HCT116 (cell line): ENCODE results near the gene GTF3C5. TPM values are rescaled to one million over a fixed set of nuclear protein-coding genes. Genes with fewer than 3 reads are reported as not detected.

Experiments used
- ATAC-seq: fragments of 200-7000 bp; cut with Tn5 transposase; 2 replicates; pipeline ENCODE4 v1.9.1; 2020; ENCODE audit warnings: mild to moderate bottlenecking, moderate library complexity
- BruUV-seq: library from RNA; stranded (reverse); fragments of 400-500 nt; replicated peaks from 2 replicates; lab custom pipeline; 2021; lab: Mats Ljungman, UMichigan
- CTCF ChIA-PET: fragments of 300-600 bp; sonication (Branson Sonifier 250); formaldehyde crosslinking; loops from one replicate; lab custom pipeline; 2021; ENCODE audit warnings: antibody characterized with exemption; lab: Charles Lee
- POLR2A ChIA-PET: fragments of 300-600, 350-600 bp; sonication (Branson Sonifier 250); formaldehyde crosslinking; loops from one replicate; lab custom pipeline; 2021; ENCODE audit warnings: antibody characterized with exemption; lab: Charles Lee
- RAD21 ChIA-PET, 2 experiments: fragments of 300-600 bp; sonication (Branson Sonifier 250); formaldehyde crosslinking; loops; one replicate each; lab custom pipeline; 2023; ENCODE audit warnings: low total read pairs in 2 of 2; ENCODE audit not compliant: uncharacterized antibody in 2 of 2, unreplicated experiment in 2 of 2, low non-redundant PET in 1 of 2; lab: Charles Lee
- DNase-seq: peaks from one replicate; pipeline ENCODE4 v3.0.0-alpha.2; 2010; ENCODE audit warnings: low read depth, low spot score
- H2AFZ ChIP-seq: fragments of 200-600 bp; shearing (Covaris generic), sonication (generic); 2 replicates; pipeline ENCODE4 v1.6.1; 2017; ENCODE audit warnings: low read depth, mixed run types, mixed read lengths, antibody characterized with exemption, low read length; ENCODE audit not compliant: poor library complexity, severe bottlenecking
- H3K27ac ChIP-seq: 2 replicates; pipeline ENCODE4 v1.5.1; 2012; ENCODE audit warnings: low read depth, low read length
- H3K27me3 ChIP-seq: fragments of 200-600 bp; sonication (generic); 2 replicates; pipeline ENCODE4 v1.6.1; 2016; ENCODE audit warnings: mixed run types, low read length, mixed read lengths; ENCODE audit not compliant: insufficient read depth
- H3K36me3 ChIP-seq, 2 experiments: fragments of 200-500 bp in 1 of 2; fragments of 200-600 bp in 1 of 2; sonication (Bioruptor generic) in 1 of 2; sonication (generic) in 1 of 2; 2 replicates each; pipeline versions ENCODE4 v1.5.1 to v1.6.1; 2014 to 2016; ENCODE audit warnings: low read length in 2 of 2, inconsistent platforms in 1 of 2, mixed read lengths in 1 of 2, mixed run types in 1 of 2; ENCODE audit not compliant: insufficient read depth in 2 of 2, control insufficient read depth in 1 of 2
- H3K4me1 ChIP-seq, 2 experiments: fragments of 200-600 bp in 1 of 2; sonication (generic) in 1 of 2; 2 replicates each; pipeline versions ENCODE4 v1.5.1 to v1.6.1; 2012 to 2017; ENCODE audit warnings: low read length in 2 of 2, inconsistent platforms in 1 of 2, mild to moderate bottlenecking in 1 of 2, mixed read lengths in 1 of 2, mixed run types in 1 of 2, moderate library complexity in 1 of 2; ENCODE audit not compliant: insufficient read depth in 2 of 2, control insufficient read depth in 1 of 2
- H3K4me2 ChIP-seq: fragments of 200-600 bp; sonication (generic); 2 replicates; pipeline ENCODE4 v1.6.1; 2017; ENCODE audit warnings: mixed run types, low read length, mixed read lengths
- H3K4me3 ChIP-seq, 2 experiments: fragments of 200-600 bp in 1 of 2; sonication (generic) in 1 of 2; replicated peaks in 1 of 2; 2 replicates each; pipeline ENCODE4 v1.5.1; 2011 to 2016; ENCODE audit warnings: low read length in 2 of 2, control low read depth in 1 of 2, low read depth in 1 of 2, mild to moderate bottlenecking in 1 of 2, mixed read lengths in 1 of 2, mixed run types in 1 of 2
- H3K79me2 ChIP-seq: fragments of 200-600 bp; sonication (generic); 2 replicates; pipeline ENCODE4 v1.6.1; 2017; ENCODE audit warnings: mild to moderate bottlenecking, mixed run types, low read length, moderate library complexity, mixed read lengths; ENCODE audit not compliant: insufficient read depth
- H3K9ac ChIP-seq: fragments of 200-600 bp; sonication (generic); 2 replicates; pipeline ENCODE4 v1.6.1; 2016; ENCODE audit warnings: low read length, mixed read lengths
- H3K9me2 ChIP-seq: fragments of 200-600 bp; sonication (generic), shearing (Covaris generic); 2 replicates; pipeline ENCODE4 v1.6.1; 2017; ENCODE audit warnings: mixed run types, mild to moderate bottlenecking, moderate library complexity; ENCODE audit not compliant: insufficient read depth
- H3K9me3 ChIP-seq, 2 experiments: fragments of 200-500 bp in 1 of 2; fragments of 200-600 bp in 1 of 2; sonication (Bioruptor generic) in 1 of 2; sonication (generic) in 1 of 2; 2 replicates each; pipeline ENCODE4 v1.6.1; 2014 to 2017; ENCODE audit warnings: low read length in 2 of 2, mixed read lengths in 2 of 2, inconsistent platforms in 1 of 2, low read depth in 1 of 2, mild to moderate bottlenecking in 1 of 2, mixed run types in 1 of 2, moderate library complexity in 1 of 2; ENCODE audit not compliant: control insufficient read depth in 1 of 2, insufficient read depth in 1 of 2
- H4K20me1 ChIP-seq: fragments of 200-600 bp; sonication (generic), shearing (Covaris generic); 2 replicates; pipeline ENCODE4 v1.6.1; 2017; ENCODE audit warnings: mixed run types, mild to moderate bottlenecking, moderate library complexity; ENCODE audit not compliant: insufficient read depth
- CBX3 ChIP-seq: IDR thresholded peaks from 2 replicates; pipeline ENCODE4 v1.6.1; 2012; ENCODE audit warnings: low read depth
- CEBPB ChIP-seq: IDR thresholded peaks from 2 replicates; pipeline ENCODE4 v1.6.1; 2012; ENCODE audit warnings: low read depth
- EGR1 ChIP-seq: IDR thresholded peaks from 2 replicates; pipeline ENCODE4 v1.6.1; 2012; ENCODE audit warnings: low read depth
- ELF1 ChIP-seq: IDR thresholded peaks from 2 replicates; pipeline ENCODE4 v1.6.1; 2012; ENCODE audit warnings: low read depth, borderline replicate concordance
- EZH2phosphoT487 ChIP-seq: fragments of 200-600 bp; IDR thresholded peaks from 2 replicates; pipeline ENCODE4 v1.6.1; 2018; ENCODE audit warnings: antibody characterized with exemption, borderline replicate concordance
- FOSL1 ChIP-seq: IDR thresholded peaks from 2 replicates; pipeline ENCODE4 v1.6.1; 2012; ENCODE audit warnings: low read depth
- JUND ChIP-seq: IDR thresholded peaks from 2 replicates; pipeline ENCODE4 v1.6.1; 2012
- POLR2AphosphoS5 ChIP-seq: IDR thresholded peaks from 2 replicates; pipeline ENCODE4 v1.6.1; 2011; ENCODE audit warnings: mild to moderate bottlenecking, low read depth, low read length, moderate library complexity
- SP1 ChIP-seq: IDR thresholded peaks from 2 replicates; pipeline ENCODE4 v1.6.1; 2012; ENCODE audit warnings: low read depth
- SRF ChIP-seq: IDR thresholded peaks from 2 replicates; pipeline ENCODE4 v1.6.1; 2012; ENCODE audit warnings: low read depth
- TCF7L2 ChIP-seq: IDR thresholded peaks from 2 replicates; pipeline ENCODE4 v1.7.0; 2011; ENCODE audit warnings: borderline replicate concordance, inconsistent platforms; ENCODE audit not compliant: insufficient read depth, insufficient read length; ENCODE audit errors: extremely low read depth
- ZFX ChIP-seq: fragments of 450-650 bp; IDR thresholded peaks from 2 replicates; pipeline ENCODE4 v1.6.1; 2017
- ZNF274 ChIP-seq: fragments of 200-500 bp; sonication (Bioruptor generic); IDR thresholded peaks from 2 replicates; pipeline ENCODE4 v1.6.1; 2014; ENCODE audit warnings: mild to moderate bottlenecking, low read depth, low read length, inconsistent platforms
- intact Hi-C: fragments of 100-400 bp; cut with micrococcal nuclease; formaldehyde crosslinking; loops from 2 replicates; pipeline ENCODE4 v1.10.0; 2022
- total RNA-seq: library from RNA; stranded (reverse); gene quantifications from one replicate; pipeline ENCODE4 v1.2.1, GENCODE V29; 2021; ENCODE audit not compliant: unreplicated experiment
- TF ChIP-seq, protein P1 (sequence below): IDR thresholded peaks from 2 replicates; pipeline ENCODE4 v1.6.1; 2012
- TF ChIP-seq, protein P2 (sequence below): IDR thresholded peaks from 2 replicates; pipeline ENCODE4 v1.6.1; 2012; ENCODE audit warnings: low read depth
- TF ChIP-seq, protein P3 (sequence below): IDR thresholded peaks from 2 replicates; pipeline ENCODE4 v1.6.1; 2011; ENCODE audit warnings: mild to moderate bottlenecking, low read length, moderate library complexity; ENCODE audit not compliant: insufficient replicate concordance; ENCODE audit errors: extremely low read depth
- TF ChIP-seq, protein P4 (sequence below): IDR thresholded peaks from 2 replicates; pipeline ENCODE4 v1.6.1; 2012

GTF3C5 gene
- total RNA-seq, 1 experiment from 2014 or later: 95.1 TPM

DNA sequence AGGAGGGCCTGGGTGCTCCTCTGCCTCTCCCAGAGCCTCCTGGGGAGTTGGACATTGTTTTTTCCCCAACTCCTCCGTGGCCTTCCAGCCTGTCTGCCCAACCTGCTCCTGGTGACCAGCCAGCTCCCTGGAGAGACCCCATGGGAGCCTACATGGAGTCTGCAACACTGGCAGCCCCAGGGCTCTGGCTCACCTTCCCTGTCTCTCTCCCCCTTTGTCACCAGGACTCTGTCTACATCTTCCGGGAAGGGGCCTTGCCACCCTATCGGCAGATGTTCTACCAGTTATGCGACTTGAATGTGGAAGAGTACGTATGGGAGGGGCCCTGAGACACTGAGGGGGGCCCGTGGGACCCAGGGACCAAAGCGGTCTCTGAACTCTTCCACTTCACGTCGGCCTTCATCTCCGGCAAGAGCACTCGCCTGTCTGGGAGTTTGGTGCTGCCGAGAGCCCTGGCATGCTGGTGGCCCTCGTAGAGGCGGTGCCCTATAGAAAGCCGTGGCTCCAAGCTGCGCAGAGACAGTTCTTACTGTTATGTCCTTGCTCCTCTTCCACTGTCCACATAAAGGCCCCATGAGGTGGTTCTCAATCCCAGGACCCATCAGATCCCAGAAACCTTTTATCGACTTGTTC, 25.1 kb downstream of the GTF3C5 start:
- ChIA-PET CTCF (no interaction called here), RAD21 (no interaction called here), POLR2A (no interaction called here)
- Histone ChIP-seq H3K9me3 (no peaks in the 10 kb centered on the region), H3K27me3 (no peaks in the 10 kb centered on the region), H3K9ac (no peak overlapping the region), H3K79me2 (no peaks in the 10 kb centered on the region), H3K4me3 (no peak overlapping the region), H2AFZ (no peak overlapping the region), H3K27ac (no peak overlapping the region), H3K4me2 (no peak overlapping the region), H4K20me1 (no peaks in the 10 kb centered on the region), H3K9me2 (no peaks in the 10 kb centered on the region), H3K36me3 (peaks cover 26 to 32% of the 10 kb centered on the region in 2 experiments; a peak in 3 of 4 replicates), H3K4me1 (peaks cover 0 to 2% of the 10 kb centered on the region in 2 experiments; a peak in 1 of 4 replicates)
- intact Hi-C loops: no loop called here
- TF ChIP-seq, protein P1, sequence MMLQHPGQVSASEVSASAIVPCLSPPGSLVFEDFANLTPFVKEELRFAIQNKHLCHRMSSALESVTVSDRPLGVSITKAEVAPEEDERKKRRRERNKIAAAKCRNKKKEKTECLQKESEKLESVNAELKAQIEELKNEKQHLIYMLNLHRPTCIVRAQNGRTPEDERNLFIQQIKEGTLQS: no peak
- TF ChIP-seq, protein P2, sequence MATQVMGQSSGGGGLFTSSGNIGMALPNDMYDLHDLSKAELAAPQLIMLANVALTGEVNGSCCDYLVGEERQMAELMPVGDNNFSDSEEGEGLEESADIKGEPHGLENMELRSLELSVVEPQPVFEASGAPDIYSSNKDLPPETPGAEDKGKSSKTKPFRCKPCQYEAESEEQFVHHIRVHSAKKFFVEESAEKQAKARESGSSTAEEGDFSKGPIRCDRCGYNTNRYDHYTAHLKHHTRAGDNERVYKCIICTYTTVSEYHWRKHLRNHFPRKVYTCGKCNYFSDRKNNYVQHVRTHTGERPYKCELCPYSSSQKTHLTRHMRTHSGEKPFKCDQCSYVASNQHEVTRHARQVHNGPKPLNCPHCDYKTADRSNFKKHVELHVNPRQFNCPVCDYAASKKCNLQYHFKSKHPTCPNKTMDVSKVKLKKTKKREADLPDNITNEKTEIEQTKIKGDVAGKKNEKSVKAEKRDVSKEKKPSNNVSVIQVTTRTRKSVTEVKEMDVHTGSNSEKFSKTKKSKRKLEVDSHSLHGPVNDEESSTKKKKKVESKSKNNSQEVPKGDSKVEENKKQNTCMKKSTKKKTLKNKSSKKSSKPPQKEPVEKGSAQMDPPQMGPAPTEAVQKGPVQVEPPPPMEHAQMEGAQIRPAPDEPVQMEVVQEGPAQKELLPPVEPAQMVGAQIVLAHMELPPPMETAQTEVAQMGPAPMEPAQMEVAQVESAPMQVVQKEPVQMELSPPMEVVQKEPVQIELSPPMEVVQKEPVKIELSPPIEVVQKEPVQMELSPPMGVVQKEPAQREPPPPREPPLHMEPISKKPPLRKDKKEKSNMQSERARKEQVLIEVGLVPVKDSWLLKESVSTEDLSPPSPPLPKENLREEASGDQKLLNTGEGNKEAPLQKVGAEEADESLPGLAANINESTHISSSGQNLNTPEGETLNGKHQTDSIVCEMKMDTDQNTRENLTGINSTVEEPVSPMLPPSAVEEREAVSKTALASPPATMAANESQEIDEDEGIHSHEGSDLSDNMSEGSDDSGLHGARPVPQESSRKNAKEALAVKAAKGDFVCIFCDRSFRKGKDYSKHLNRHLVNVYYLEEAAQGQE: no peak
- TF ChIP-seq CEBPB (no peak), TCF7L2 (no peak), CBX3 (no peak), EGR1 (no peak), SP1 (no peak), POLR2AphosphoS5 (no peak), SRF (no peak), ZNF274 (no peak), JUND (no peak), FOSL1 (no peak), ELF1 (no peak), ZFX (no peak), EZH2phosphoT487 (no peak)
- TF ChIP-seq, protein P3, sequence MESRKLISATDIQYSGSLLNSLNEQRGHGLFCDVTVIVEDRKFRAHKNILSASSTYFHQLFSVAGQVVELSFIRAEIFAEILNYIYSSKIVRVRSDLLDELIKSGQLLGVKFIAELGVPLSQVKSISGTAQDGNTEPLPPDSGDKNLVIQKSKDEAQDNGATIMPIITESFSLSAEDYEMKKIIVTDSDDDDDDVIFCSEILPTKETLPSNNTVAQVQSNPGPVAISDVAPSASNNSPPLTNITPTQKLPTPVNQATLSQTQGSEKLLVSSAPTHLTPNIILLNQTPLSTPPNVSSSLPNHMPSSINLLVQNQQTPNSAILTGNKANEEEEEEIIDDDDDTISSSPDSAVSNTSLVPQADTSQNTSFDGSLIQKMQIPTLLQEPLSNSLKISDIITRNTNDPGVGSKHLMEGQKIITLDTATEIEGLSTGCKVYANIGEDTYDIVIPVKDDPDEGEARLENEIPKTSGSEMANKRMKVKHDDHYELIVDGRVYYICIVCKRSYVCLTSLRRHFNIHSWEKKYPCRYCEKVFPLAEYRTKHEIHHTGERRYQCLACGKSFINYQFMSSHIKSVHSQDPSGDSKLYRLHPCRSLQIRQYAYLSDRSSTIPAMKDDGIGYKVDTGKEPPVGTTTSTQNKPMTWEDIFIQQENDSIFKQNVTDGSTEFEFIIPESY: no peak
- TF ChIP-seq, protein P4, sequence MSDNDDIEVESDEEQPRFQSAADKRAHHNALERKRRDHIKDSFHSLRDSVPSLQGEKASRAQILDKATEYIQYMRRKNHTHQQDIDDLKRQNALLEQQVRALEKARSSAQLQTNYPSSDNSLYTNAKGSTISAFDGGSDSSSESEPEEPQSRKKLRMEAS: no peak
- no TSS peak for BruUV-seq
- ATAC-seq (no peak), DNase-seq (no peak)
